WTC11 (cell line): ENCODE measurements around the gene PLK1.

Experiments used
- CREB1 ChIP-seq: sonication (generic); formaldehyde crosslinking; IDR thresholded peaks from 2 replicates; pipeline ENCODE4 v1.8.0; 2023; ENCODE audit warnings: mild to moderate bottlenecking, missing genetic modification reagents
- NFE2L1 ChIP-seq: sonication (generic); formaldehyde crosslinking; IDR thresholded peaks from 2 replicates; pipeline ENCODE4 v1.8.1; 2023; ENCODE audit warnings: missing genetic modification reagents
- ZBTB21 ChIP-seq: sonication (generic); formaldehyde crosslinking; IDR thresholded peaks from 2 replicates; pipeline ENCODE4 v1.8.1; 2023; ENCODE audit warnings: mild to moderate bottlenecking, missing genetic modification reagents, borderline replicate concordance
- TF ChIP-seq, protein P1 (sequence below): fragments of 200-600 bp; IDR thresholded peaks from 2 replicates; pipeline ENCODE4 v1.8.0; 2022; ENCODE audit warnings: antibody characterized with exemption
- TF ChIP-seq, protein P2 (sequence below): fragments of 250-450 bp; sonication (Bioruptor Pico); IDR thresholded peaks from 2 replicates; pipeline ENCODE4 v2.1.2; 2022; ENCODE audit warnings: mild to moderate bottlenecking, moderate library complexity
- TF ChIP-seq, protein P3 (sequence below): sonication (generic); formaldehyde crosslinking; conservative IDR thresholded peaks from 2 replicates; pipeline ENCODE4 v1.8.1; 2022; ENCODE audit warnings: mild to moderate bottlenecking, missing genetic modification reagents
- TF ChIP-seq, protein P4 (sequence below): sonication (generic); formaldehyde crosslinking; IDR thresholded peaks from 2 replicates; pipeline ENCODE4 v1.8.0; 2023; ENCODE audit warnings: missing genetic modification reagents, mild to moderate bottlenecking, borderline replicate concordance
- TF ChIP-seq, protein P5 (sequence below): sonication (generic); formaldehyde crosslinking; IDR thresholded peaks from 2 replicates; pipeline ENCODE4 v1.8.1; 2022; ENCODE audit warnings: low read depth, missing genetic modification reagents, borderline replicate concordance
- TF ChIP-seq, protein P6 (sequence below): sonication (generic); formaldehyde crosslinking; IDR thresholded peaks from 2 replicates; pipeline ENCODE4 v1.8.0; 2022; ENCODE audit warnings: mild to moderate bottlenecking, missing genetic modification reagents

DNA sequence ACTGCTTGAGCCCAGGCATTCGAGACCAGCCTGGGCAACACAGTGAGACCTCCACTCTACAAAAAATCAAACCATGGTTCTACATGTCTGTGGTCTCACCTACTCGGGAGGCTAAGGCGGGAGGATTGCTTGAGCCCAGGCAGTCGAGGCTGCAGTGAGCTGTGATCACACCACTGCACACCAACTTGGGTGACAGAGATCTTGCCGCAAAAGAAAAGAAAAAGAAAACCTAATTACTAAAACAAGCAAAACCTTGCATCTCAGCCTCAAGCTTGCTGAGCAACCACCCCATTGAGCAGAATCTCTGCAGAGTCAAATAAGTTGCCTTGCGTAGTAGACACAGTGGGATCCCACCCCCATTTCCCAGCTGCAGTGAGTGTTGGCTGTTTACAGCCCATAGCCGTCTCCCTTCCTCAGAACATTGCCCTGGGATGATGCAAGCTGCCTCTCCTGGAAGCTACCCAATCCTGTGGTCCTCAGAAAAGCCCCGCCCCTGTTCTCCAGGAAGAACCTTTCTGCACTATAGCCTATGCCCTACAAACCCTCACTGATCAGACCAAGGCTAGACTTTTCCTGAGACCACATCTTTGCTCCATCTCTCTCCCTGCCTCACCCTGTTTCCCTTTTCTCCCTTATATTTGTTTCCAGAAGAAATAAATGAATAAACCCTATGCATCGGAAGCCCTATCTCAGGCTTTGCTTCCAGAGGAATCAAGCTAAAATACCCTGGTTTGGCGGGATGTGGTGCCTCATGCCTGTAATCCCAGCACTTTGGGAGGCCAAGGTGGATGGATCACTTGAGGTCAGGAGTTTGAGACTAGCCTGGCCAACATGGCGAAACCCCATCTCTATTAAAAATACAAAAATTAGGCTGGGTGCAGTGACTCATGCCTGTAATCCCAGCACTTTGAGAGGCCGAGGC lies 51.1 kb downstream of the PLK1 start:
- TF ChIP-seq CREB1 (no peak), NFE2L1 (no peak), ZBTB21 (CRISPR knock-in tag) (no peak)
- TF ChIP-seq, protein P1, sequence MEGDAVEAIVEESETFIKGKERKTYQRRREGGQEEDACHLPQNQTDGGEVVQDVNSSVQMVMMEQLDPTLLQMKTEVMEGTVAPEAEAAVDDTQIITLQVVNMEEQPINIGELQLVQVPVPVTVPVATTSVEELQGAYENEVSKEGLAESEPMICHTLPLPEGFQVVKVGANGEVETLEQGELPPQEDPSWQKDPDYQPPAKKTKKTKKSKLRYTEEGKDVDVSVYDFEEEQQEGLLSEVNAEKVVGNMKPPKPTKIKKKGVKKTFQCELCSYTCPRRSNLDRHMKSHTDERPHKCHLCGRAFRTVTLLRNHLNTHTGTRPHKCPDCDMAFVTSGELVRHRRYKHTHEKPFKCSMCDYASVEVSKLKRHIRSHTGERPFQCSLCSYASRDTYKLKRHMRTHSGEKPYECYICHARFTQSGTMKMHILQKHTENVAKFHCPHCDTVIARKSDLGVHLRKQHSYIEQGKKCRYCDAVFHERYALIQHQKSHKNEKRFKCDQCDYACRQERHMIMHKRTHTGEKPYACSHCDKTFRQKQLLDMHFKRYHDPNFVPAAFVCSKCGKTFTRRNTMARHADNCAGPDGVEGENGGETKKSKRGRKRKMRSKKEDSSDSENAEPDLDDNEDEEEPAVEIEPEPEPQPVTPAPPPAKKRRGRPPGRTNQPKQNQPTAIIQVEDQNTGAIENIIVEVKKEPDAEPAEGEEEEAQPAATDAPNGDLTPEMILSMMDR, result no peak
- TF ChIP-seq, protein P2, sequence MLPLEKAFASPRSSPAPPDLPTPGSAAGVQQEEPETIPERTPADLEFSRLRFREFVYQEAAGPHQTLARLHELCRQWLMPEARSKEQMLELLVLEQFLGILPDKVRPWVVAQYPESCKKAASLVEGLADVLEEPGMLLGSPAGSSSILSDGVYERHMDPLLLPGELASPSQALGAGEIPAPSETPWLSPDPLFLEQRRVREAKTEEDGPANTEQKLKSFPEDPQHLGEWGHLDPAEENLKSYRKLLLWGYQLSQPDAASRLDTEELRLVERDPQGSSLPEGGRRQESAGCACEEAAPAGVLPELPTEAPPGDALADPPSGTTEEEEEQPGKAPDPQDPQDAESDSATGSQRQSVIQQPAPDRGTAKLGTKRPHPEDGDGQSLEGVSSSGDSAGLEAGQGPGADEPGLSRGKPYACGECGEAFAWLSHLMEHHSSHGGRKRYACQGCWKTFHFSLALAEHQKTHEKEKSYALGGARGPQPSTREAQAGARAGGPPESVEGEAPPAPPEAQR (CRISPR knock-in tag), result no peak
- TF ChIP-seq, protein P3, sequence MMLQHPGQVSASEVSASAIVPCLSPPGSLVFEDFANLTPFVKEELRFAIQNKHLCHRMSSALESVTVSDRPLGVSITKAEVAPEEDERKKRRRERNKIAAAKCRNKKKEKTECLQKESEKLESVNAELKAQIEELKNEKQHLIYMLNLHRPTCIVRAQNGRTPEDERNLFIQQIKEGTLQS (CRISPR knock-in tag), result 0 out of 2 replicates have a peak, but pooled peaks have one; percentile 26
- TF ChIP-seq, protein P4, sequence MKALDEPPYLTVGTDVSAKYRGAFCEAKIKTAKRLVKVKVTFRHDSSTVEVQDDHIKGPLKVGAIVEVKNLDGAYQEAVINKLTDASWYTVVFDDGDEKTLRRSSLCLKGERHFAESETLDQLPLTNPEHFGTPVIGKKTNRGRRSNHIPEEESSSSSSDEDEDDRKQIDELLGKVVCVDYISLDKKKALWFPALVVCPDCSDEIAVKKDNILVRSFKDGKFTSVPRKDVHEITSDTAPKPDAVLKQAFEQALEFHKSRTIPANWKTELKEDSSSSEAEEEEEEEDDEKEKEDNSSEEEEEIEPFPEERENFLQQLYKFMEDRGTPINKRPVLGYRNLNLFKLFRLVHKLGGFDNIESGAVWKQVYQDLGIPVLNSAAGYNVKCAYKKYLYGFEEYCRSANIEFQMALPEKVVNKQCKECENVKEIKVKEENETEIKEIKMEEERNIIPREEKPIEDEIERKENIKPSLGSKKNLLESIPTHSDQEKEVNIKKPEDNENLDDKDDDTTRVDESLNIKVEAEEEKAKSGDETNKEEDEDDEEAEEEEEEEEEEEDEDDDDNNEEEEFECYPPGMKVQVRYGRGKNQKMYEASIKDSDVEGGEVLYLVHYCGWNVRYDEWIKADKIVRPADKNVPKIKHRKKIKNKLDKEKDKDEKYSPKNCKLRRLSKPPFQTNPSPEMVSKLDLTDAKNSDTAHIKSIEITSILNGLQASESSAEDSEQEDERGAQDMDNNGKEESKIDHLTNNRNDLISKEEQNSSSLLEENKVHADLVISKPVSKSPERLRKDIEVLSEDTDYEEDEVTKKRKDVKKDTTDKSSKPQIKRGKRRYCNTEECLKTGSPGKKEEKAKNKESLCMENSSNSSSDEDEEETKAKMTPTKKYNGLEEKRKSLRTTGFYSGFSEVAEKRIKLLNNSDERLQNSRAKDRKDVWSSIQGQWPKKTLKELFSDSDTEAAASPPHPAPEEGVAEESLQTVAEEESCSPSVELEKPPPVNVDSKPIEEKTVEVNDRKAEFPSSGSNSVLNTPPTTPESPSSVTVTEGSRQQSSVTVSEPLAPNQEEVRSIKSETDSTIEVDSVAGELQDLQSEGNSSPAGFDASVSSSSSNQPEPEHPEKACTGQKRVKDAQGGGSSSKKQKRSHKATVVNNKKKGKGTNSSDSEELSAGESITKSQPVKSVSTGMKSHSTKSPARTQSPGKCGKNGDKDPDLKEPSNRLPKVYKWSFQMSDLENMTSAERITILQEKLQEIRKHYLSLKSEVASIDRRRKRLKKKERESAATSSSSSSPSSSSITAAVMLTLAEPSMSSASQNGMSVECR (CRISPR knock-in tag), result no peak
- TF ChIP-seq, protein P5, sequence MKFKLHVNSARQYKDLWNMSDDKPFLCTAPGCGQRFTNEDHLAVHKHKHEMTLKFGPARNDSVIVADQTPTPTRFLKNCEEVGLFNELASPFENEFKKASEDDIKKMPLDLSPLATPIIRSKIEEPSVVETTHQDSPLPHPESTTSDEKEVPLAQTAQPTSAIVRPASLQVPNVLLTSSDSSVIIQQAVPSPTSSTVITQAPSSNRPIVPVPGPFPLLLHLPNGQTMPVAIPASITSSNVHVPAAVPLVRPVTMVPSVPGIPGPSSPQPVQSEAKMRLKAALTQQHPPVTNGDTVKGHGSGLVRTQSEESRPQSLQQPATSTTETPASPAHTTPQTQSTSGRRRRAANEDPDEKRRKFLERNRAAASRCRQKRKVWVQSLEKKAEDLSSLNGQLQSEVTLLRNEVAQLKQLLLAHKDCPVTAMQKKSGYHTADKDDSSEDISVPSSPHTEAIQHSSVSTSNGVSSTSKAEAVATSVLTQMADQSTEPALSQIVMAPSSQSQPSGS, result no peak
- TF ChIP-seq, protein P6, sequence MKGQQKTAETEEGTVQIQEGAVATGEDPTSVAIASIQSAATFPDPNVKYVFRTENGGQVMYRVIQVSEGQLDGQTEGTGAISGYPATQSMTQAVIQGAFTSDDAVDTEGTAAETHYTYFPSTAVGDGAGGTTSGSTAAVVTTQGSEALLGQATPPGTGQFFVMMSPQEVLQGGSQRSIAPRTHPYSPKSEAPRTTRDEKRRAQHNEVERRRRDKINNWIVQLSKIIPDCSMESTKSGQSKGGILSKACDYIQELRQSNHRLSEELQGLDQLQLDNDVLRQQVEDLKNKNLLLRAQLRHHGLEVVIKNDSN, result no peak
